BLaER1 treated with 17β-estradiol and CSF1 and Interleukin-3, amounts not matched to agents 10 nM and 100 nM (cell line): ENCODE measurements around the gene RARRES1.

Experiments used
- H3K27ac ChIP-seq, 11 experiments: shearing (Covaris generic); formaldehyde crosslinking; 2 replicates each; pipeline ENCODE4 v1.8.1; 2022
- H3K27me3 ChIP-seq, 11 experiments: shearing (Covaris generic); formaldehyde crosslinking; 2 replicates each; pipeline ENCODE4 v1.8.1; 2022
- H3K36me3 ChIP-seq, 11 experiments: shearing (Covaris generic); formaldehyde crosslinking; 2 replicates each; pipeline ENCODE4 v1.8.1; 2022
- H3K4me1 ChIP-seq, 10 experiments: shearing (Covaris generic); formaldehyde crosslinking; 2 replicates each; pipeline ENCODE4 v1.8.1; 2022
- H3K4me2 ChIP-seq, 11 experiments: shearing (Covaris generic); formaldehyde crosslinking; 2 replicates each; pipeline ENCODE4 v1.8.1; 2022
- H3K4me3 ChIP-seq, 10 experiments: shearing (Covaris generic); formaldehyde crosslinking; 2 replicates each; pipeline ENCODE4 v1.8.1; 2022
- H3K9ac ChIP-seq, 11 experiments: shearing (Covaris generic); formaldehyde crosslinking; 2 replicates each; pipeline ENCODE4 v1.8.1; 2022
- H3K9me3 ChIP-seq, 11 experiments: shearing (Covaris generic); formaldehyde crosslinking; replicated peaks in 1 of 11; 2 replicates each; pipeline ENCODE4 v1.8.1; 2022
- H4K20me1 ChIP-seq, 11 experiments: shearing (Covaris generic); formaldehyde crosslinking; 2 replicates each; pipeline ENCODE4 v1.8.1; 2022
- Cebpa-rat ChIP-seq, 11 experiments: shearing (Covaris generic); IDR thresholded peaks; 2 replicates each; pipeline ENCODE4 v1.8.1; 2022

The RARRES1 gene

DNA sequence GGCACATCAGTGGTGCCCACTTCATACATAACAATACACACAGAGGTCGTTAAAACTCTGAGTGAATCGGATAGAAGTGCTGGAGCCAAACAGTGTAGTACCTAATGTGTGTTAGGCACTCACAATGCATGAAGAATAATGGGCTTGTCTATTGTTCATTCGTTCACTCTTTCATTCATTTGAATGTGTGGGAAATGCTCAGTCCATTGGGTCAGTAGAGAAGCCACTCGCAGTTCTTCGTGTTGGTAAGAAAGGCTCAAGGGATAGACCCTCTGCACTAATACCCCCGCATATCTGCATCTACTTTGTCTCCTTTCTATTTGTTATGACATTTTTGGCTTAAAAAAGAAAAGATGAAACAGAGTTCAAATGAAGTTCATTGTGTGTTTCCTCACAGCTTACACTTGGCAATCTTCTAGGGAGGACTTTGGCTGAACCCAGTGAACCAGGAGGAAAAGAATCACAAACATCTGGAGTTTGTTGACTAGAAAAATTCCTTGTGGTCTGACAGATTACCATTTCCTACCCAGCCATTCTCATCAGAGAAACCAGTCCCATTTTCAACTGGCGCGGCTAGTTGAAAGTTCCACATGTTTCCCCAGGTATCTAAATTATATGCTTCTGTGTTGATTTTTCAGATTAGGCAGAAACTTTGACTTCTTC, 36.8 kb upstream of the RARRES1 start:
- Histone ChIP-seq H3K4me2 (peak overlapping the region in 1 of 11 experiments; percentile 42; a peak in 1 of 22 replicates), H3K4me3 (no peak overlapping the region), H3K36me3 (no peaks in the 10 kb centered on the region), H3K9ac (no peak overlapping the region), H3K4me1 (peaks cover 0 to 18% (median 0%) of the 10 kb centered on the region in 10 experiments; a peak in 4 of 20 replicates), H4K20me1 (no peaks in the 10 kb centered on the region; a peak in 1 of 22 replicates), H3K27ac (no peak overlapping the region), H3K27me3 (no peaks in the 10 kb centered on the region), H3K9me3 (no peaks in the 10 kb centered on the region)
- TF ChIP-seq Cebpa-rat (IDR thresholded peaks at IDR 0.05), result no peak

DNA sequence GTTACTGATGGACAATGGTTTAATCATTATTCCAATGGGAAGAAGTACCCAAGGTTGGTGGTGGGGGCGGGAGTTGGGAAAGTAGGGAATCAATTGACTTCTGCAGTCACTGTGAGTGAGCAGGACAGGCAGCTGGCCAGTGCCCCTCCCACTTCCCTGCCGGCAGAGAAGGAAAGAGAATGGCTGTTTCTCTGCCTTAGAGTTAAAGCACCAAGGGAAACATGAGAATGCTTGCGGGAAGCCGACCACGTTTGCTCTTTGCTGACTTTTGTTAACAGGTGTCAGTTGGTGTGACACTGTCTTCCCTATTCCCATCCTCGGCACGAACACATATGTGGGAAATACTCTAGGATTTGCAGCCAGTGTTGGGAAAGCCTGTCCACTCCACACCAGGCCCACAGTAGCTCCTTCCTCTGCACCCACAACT, 36.1 kb upstream of the RARRES1 start:
- H4K20me1 ChIP-seq, result no peaks in the 10 kb centered on the region; a peak in 1 of 22 replicates
- H3K36me3 ChIP-seq, result no peaks in the 10 kb centered on the region
- peak overlapping the region in 1 of 11 experiments; percentile 42; a peak in 2 of 22 replicates for H3K4me2 ChIP-seq
- no peak overlapping the region for H3K4me3 ChIP-seq
- H3K4me1 ChIP-seq, result peaks cover 0 to 11% (median 0%) of the 10 kb centered on the region in 10 experiments; a peak in 2 of 20 replicates
- H3K9me3 ChIP-seq, result no peaks in the 10 kb centered on the region
- no peaks in the 10 kb centered on the region for H3K27me3 ChIP-seq
- TF ChIP-seq Cebpa-rat (IDR thresholded peaks at IDR 0.05), result no peak
- H3K9ac ChIP-seq, result no peak overlapping the region
- no peak overlapping the region for H3K27ac ChIP-seq

DNA sequence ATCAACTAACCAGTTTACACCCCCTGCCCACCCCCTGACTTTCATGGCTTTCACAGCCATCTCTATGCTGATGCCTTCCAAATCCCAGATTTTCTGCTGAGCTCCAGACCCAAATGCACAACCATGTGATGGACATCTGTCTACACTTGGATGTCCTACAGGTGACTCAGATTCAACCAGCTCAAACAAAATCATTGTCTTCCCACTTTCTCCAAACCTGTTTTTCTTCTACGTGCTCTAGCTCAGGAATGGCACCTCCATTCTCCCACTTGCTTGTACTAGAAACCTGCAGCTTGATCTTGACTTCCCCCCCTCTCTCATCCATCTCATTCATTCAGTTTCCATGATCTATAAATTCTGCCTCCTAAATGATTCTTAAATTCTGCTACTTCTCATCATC, 34.1 kb upstream of the RARRES1 start:
- Histone ChIP-seq H4K20me1 (no peaks in the 10 kb centered on the region), H3K27me3 (no peaks in the 10 kb centered on the region), H3K4me1 (peaks cover 0 to 20% (median 0%) of the 10 kb centered on the region in 10 experiments; a peak in 5 of 20 replicates), H3K9me3 (no peaks in the 10 kb centered on the region), H3K36me3 (no peaks in the 10 kb centered on the region), H3K9ac (no peak overlapping the region), H3K27ac (no peak overlapping the region), H3K4me3 (no peak overlapping the region), H3K4me2 (no peak overlapping the region)
- no peak for TF ChIP-seq Cebpa-rat (IDR thresholded peaks at IDR 0.05)

DNA sequence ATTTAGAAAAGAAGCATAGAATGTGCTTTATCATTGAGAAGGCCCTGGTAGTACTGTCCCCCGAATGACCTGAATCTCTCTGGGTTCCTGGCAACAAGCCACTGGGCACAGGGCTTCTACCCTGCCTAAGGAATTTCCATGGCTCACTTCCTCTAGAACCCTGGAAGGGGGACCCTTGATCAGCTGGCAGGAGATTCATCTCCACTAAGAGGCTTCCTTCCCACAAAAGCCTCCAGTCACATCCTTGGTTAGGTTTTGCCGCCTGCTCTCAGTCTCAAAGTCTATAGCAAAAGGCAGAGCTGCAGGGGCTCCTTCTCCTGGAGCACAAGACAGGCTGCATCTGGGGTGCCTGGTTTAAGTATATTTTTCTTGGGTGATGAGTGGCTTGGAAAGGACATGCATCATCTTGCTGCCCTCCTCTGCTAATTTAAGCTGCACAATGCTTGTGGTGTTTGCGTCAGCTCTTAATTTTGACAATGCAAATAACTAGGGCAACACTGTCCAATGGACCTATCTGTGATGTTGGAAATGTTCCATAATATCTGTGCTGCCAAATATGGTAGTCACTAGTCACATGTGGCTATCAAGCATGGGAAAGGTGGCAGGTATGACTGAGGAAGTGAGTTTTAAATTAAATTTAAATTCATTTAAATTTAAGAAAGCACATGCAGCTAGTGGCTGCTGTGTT, 33.4 kb upstream of the RARRES1 start:
- Histone ChIP-seq H3K36me3 (no peaks in the 10 kb centered on the region), H3K27me3 (no peaks in the 10 kb centered on the region), H3K9ac (no peak overlapping the region), H3K4me1 (peaks cover 0 to 27% (median 0%) of the 10 kb centered on the region in 10 experiments; a peak in 6 of 20 replicates), H3K4me2 (no peak overlapping the region; a peak in 1 of 22 replicates), H3K27ac (no peak overlapping the region), H4K20me1 (no peaks in the 10 kb centered on the region), H3K9me3 (no peaks in the 10 kb centered on the region), H3K4me3 (no peak overlapping the region)
- no peak for TF ChIP-seq Cebpa-rat (IDR thresholded peaks at IDR 0.05)

DNA sequence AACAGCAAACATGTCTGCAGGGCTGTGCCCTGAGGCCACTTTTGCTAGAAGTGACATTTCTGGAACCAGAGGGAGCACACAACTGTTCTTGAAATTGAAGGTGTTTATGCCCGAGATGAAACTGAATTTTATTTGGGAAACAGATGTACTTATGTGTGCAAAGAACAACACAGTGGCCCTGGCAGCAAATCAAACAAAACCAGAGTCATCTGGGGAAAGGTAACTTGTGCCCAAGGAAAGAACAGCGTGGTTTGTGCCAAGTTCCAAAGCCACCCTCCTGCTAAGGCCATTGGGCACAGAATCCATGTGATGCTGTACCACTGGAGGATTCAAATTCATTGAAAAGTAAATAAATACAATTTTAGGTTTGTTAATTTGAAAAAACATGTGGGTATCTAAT, 31.2 kb upstream of the RARRES1 start:
- peaks cover 0 to 47% (median 0%) of the 10 kb centered on the region in 10 experiments; a peak in 6 of 20 replicates for H3K4me1 ChIP-seq
- no peak overlapping the region for H3K4me3 ChIP-seq
- no peaks in the 10 kb centered on the region for H3K27me3 ChIP-seq
- H3K9me3 ChIP-seq, result no peaks in the 10 kb centered on the region
- H4K20me1 ChIP-seq, result no peaks in the 10 kb centered on the region
- H3K9ac ChIP-seq, result no peak overlapping the region
- no peak for TF ChIP-seq Cebpa-rat (IDR thresholded peaks at IDR 0.05)
- H3K4me2 ChIP-seq, result no peak overlapping the region
- H3K36me3 ChIP-seq, result no peaks in the 10 kb centered on the region
- no peak overlapping the region for H3K27ac ChIP-seq

DNA sequence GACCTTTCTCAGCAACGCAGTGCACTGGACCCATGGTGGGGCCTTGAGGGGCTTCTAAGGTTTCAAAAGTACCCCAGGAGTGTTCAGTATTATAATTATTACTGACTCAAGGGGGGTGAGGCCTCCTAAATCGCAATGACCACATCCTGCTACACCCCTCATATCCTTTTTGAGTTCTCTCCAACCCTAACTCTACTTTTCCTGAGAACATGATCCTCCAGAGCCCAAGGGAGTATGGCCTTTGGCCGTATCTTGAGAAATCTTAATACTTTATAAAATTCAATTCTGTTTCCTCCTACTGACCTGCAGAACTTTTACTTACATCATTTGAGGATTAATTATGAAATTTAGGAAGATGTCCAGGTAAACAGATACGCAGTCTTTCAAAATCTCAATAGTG, 30.4 kb upstream of the RARRES1 start:
- Histone ChIP-seq H3K9ac (no peak overlapping the region), H3K4me3 (no peak overlapping the region)

DNA sequence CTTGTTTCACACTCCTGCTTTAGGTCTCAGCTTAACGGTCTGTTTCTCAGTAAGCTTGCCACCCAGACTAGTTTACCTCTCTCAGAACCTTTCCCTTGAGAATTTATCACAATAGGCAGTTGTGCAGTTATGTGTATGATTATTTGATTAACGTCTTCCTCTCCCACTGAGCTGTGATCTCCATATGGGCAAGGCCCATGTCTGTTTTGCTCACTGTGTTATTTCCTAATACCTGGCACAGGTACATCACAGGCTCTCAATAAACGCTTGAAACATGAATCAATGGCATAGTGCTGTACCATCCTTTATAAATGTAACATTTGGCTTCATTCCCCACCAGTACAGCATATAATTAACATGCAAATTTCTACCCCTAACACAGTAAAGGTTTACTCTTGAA, 29.1 kb upstream of the RARRES1 start:
- Histone ChIP-seq H3K4me2 (peak overlapping the region in 3 of 11 experiments; percentile 15 to 77 (median 57); a peak in 5 of 22 replicates), H3K4me1 (peaks cover 0 to 45% (median 0%) of the 10 kb centered on the region in 10 experiments; a peak in 6 of 20 replicates), H3K9me3 (no peaks in the 10 kb centered on the region), H3K27me3 (no peaks in the 10 kb centered on the region), H3K36me3 (no peaks in the 10 kb centered on the region), H3K4me3 (no peak overlapping the region), H4K20me1 (no peaks in the 10 kb centered on the region), H3K9ac (no peak overlapping the region), H3K27ac (no peak overlapping the region; a peak in 1 of 22 replicates)
- no peak for TF ChIP-seq Cebpa-rat (IDR thresholded peaks at IDR 0.05)

More for the DNA sequence above, 30.4 kb upstream of the RARRES1 start:
- Histone ChIP-seq H3K36me3 (no peaks in the 10 kb centered on the region), H3K27me3 (no peaks in the 10 kb centered on the region), H3K4me2 (peak overlapping the region in 1 of 11 experiments; percentile 77; a peak in 1 of 22 replicates), H4K20me1 (no peaks in the 10 kb centered on the region), H3K27ac (no peak overlapping the region), H3K4me1 (peaks cover 0 to 45% (median 0%) of the 10 kb centered on the region in 10 experiments; a peak in 6 of 20 replicates), H3K9me3 (no peaks in the 10 kb centered on the region)
- TF ChIP-seq Cebpa-rat (IDR thresholded peaks at IDR 0.05), result no peak

DNA sequence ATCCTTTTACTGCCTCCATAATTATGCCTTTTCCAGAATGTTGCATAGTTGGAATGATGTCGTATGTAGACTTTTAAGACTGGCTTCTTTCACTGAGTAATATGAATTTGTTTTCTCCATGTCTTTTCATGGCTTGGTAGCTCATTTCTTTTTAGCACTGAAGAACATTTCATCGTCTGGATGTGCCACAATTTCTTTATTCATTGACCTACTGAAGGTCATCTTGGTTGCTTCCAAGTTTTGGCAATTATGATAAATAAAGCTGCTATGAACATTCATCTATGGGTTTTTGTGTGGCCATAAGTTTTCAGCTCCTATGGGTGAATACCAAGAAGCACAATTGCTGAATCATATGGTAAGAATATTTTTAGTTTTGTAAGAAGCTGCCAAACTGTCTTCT, 23.2 kb upstream of the RARRES1 start:
- no peaks in the 10 kb centered on the region for H3K36me3 ChIP-seq
- H3K27me3 ChIP-seq, result no peaks in the 10 kb centered on the region
- no peaks in the 10 kb centered on the region for H4K20me1 ChIP-seq
- peaks cover 0 to 24% (median 0%) of the 10 kb centered on the region in 10 experiments; a peak in 6 of 20 replicates for H3K4me1 ChIP-seq
- H3K9me3 ChIP-seq, result no peaks in the 10 kb centered on the region
- no peak overlapping the region for H3K27ac ChIP-seq
- H3K4me2 ChIP-seq, result no peak overlapping the region
- no peak overlapping the region for H3K4me3 ChIP-seq
- no peak for TF ChIP-seq Cebpa-rat (IDR thresholded peaks at IDR 0.05)
- no peak overlapping the region for H3K9ac ChIP-seq

DNA sequence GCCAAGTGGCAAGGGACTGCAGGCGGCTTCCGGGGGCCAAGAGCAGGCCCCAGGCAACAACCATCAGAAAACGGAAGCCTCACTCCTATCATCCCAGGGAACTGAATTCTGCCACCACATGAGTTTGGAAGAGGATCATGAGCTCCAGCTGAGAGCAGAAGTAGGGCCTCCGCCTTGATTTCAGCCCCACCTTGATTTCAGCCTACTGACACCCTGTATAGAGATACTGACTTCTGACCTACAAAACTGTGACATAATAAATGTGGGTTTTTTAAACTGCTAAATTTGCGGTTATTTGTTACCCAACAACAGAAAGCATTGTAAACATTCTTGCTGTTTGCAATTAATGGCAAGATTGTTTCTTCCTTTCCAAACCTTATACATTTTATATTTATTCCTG, 21.6 kb upstream of the RARRES1 start:
- Histone ChIP-seq H3K4me1 (peaks cover 0 to 21% (median under 1%) of the 10 kb centered on the region in 10 experiments; a peak in 12 of 20 replicates), H3K4me3 (no peak overlapping the region), H3K36me3 (no peaks in the 10 kb centered on the region), H3K27me3 (no peaks in the 10 kb centered on the region), H3K9ac (no peak overlapping the region), H3K9me3 (no peaks in the 10 kb centered on the region), H3K4me2 (no peak overlapping the region), H4K20me1 (no peaks in the 10 kb centered on the region), H3K27ac (no peak overlapping the region; a peak in 1 of 22 replicates)
- TF ChIP-seq Cebpa-rat (IDR thresholded peaks at IDR 0.05), result no peak
